ENCODE data around the gene HMGCS2.

Gene HMGCS2

GRCh38 chr1:119764220-119764619 lies 4.5 kb downstream of the HMGCS2 start:
- FAIRE-seq (peak; percentile 77), DNase-seq (ENCODE audit: low spot score) (no peak)

GRCh38 chr1:119762953-119763352 lies 5.8 kb downstream of the HMGCS2 start:
- no peak for FAIRE-seq

GRCh38 chr1:119762409-119762808 lies 6.3 kb downstream of the HMGCS2 start:
- no peak for FAIRE-seq
- DNase-seq (ENCODE audit: low spot score), result no peak

More at GRCh38 chr1:119762953-119763352, 5.8 kb downstream of the HMGCS2 start:
- no peak for DNase-seq (ENCODE audit: low spot score)

- DNase-seq (ENCODE audit: low spot score), result no peak
- FAIRE-seq, result no peak
These were observed 10.1 kb downstream of the HMGCS2 start for GRCh38 chr1:119758584-119758983.

GRCh38 chr1:119752592-119752991 lies 16.1 kb downstream of the HMGCS2 start:
- DNase-seq (ENCODE audit: low spot score) (no peak), FAIRE-seq (peak; percentile 35)

- DNase-seq (ENCODE audit: low spot score), result no peak
- no peak for FAIRE-seq
These were observed 20.7 kb downstream of the HMGCS2 start for GRCh38 chr1:119748040-119748439.

GRCh38 chr1:119747451-119747850 lies 21.3 kb downstream of the HMGCS2 start:
- DNase-seq (ENCODE audit: low spot score), result no peak
- no peak for FAIRE-seq

GRCh38 chr1:119745034-119745433 lies 23.7 kb downstream of the HMGCS2 start:
- FAIRE-seq (no peak), DNase-seq (ENCODE audit: low spot score) (no peak)

- DNase-seq (ENCODE audit: low spot score) (no peak), FAIRE-seq (no peak)
These were observed 24.1 kb downstream of the HMGCS2 start for GRCh38 chr1:119744598-119744942.

- DNase-seq (ENCODE audit: low spot score) (peak; percentile 85), FAIRE-seq (peak; percentile 62)
These were observed 24.7 kb downstream of the HMGCS2 start for GRCh38 chr1:119743776-119744597.

GRCh38 chr1:119743308-119743707 lies 25.4 kb downstream of the HMGCS2 start:
- FAIRE-seq (no peak), DNase-seq (ENCODE audit: low spot score) (no peak)

GRCh38 chr1:119742677-119743076 lies 26.0 kb downstream of the HMGCS2 start:
- DNase-seq (ENCODE audit: low spot score) (no peak), FAIRE-seq (peak; percentile 42)

- DNase-seq (ENCODE audit: low spot score), result no peak
- no peak for FAIRE-seq
These were observed 26.5 kb downstream of the HMGCS2 start for GRCh38 chr1:119742202-119742601.

- no peak for DNase-seq (ENCODE audit: low spot score)
- no peak for FAIRE-seq
These were observed 27.6 kb downstream of the HMGCS2 start for GRCh38 chr1:119740896-119741780.

GRCh38 chr1:119740261-119740660 lies 28.4 kb downstream of the HMGCS2 start:
- no peak for FAIRE-seq
- DNase-seq (ENCODE audit: low spot score), result no peak

- DNase-seq (ENCODE audit: low spot score) (no peak), FAIRE-seq (no peak)
These were observed 29.6 kb downstream of the HMGCS2 start for GRCh38 chr1:119739150-119739549.

GRCh38 chr1:119738100-119738720 lies 30.5 kb downstream of the HMGCS2 start:
- DNase-seq (ENCODE audit: low spot score) (no peak), FAIRE-seq (no peak)

GRCh38 chr1:119737040-119737682 lies 31.5 kb downstream of the HMGCS2 start:
- DNase-seq (ENCODE audit: low spot score) (peak; percentile 78), FAIRE-seq (no peak)

- no peak for DNase-seq (ENCODE audit: low spot score)
- no peak for FAIRE-seq
These were observed 32.1 kb downstream of the HMGCS2 start for GRCh38 chr1:119736649-119737039.

- FAIRE-seq (no peak), DNase-seq (ENCODE audit: low spot score) (no peak)
These were observed 33.5 kb downstream of the HMGCS2 start for GRCh38 chr1:119735217-119735616.

GRCh38 chr1:119733754-119734153 lies 35.0 kb downstream of the HMGCS2 start:
- no peak for DNase-seq (ENCODE audit: low spot score)
- no peak for FAIRE-seq
